HepG2 (cell line): ENCODE measurements around the gene THSD4. TPM values are rescaled to one million over a fixed set of nuclear protein-coding genes. Genes with fewer than 3 reads are reported as not detected.

Experiments used
- ATAC-seq: fragments of 200-7000 bp; cut with Tn5 transposase; 3 replicates; pipeline ENCODE4 v1.9.1; 2020; ENCODE audit warnings: mild to moderate bottlenecking, moderate library complexity
- BruUV-seq: library from RNA; stranded (reverse); fragments of 400-500 nt; replicated peaks from 2 replicates; lab custom pipeline; 2021; lab: Mats Ljungman, UMichigan
- CTCF ChIA-PET: fragments of 300-600 bp; formaldehyde crosslinking; extraction: SDS; loops from one replicate; lab custom pipeline; 2021; ENCODE audit warnings: low total read pairs, inconsistent platforms, low intra/inter-chr PET ratio; lab: Yijun Ruan, JAX
- POLR2A ChIA-PET: fragments of 350-600 bp; sonication (Branson Sonifier 250); formaldehyde crosslinking; loops from one replicate; lab custom pipeline; 2020; ENCODE audit warnings: antibody characterized with exemption, inconsistent platforms; lab: Yijun Ruan, JAX
- DNase-seq: peaks from one replicate; pipeline ENCODE4 v3.0.0-alpha.2; 2015; ENCODE audit warnings: low spot score
- FAIRE-seq: peaks from 3 replicates; lab custom pipeline; 2011; peaks lifted over from hg19 to GRCh38; lab: Jason Lieb, UNC
- H2AFZ ChIP-seq: one replicate; pipeline ENCODE4 v1.6.1; 2011; ENCODE audit warnings: low read length, inconsistent platforms
- H3K27ac ChIP-seq: fragments of 300-600 bp; 3 replicates; pipeline ENCODE4 v1.8.0; 2011; ENCODE audit warnings: mixed run types, mild to moderate bottlenecking, mixed read lengths, low read length, inconsistent platforms; ENCODE audit not compliant: insufficient read depth; ENCODE audit errors: extremely low read length
- H3K27me3 ChIP-seq, 2 experiments: fragments of 200-600 bp in 1 of 2; 2 replicates in 1 of 2; 3 replicates in 1 of 2; pipeline versions ENCODE4 v1.6.0 to v1.8.0; 2011; ENCODE audit warnings: low read length in 2 of 2, mild to moderate bottlenecking in 2 of 2, moderate library complexity in 2 of 2, inconsistent platforms in 1 of 2; ENCODE audit not compliant: insufficient read depth in 2 of 2, control insufficient read depth in 1 of 2
- H3K36me3 ChIP-seq, 2 experiments: fragments of 200-600 bp in 1 of 2; replicated peaks in 1 of 2; 2 replicates in 1 of 2; 3 replicates in 1 of 2; pipeline versions ENCODE4 v1.5.1 to v1.8.0; 2011; ENCODE audit warnings: low read length in 2 of 2, inconsistent platforms in 1 of 2; ENCODE audit not compliant: insufficient read depth in 2 of 2, control insufficient read depth in 1 of 2
- H3K4me1 ChIP-seq: 2 replicates; pipeline ENCODE4 v1.5.1; 2012; ENCODE audit warnings: low read length, inconsistent platforms; ENCODE audit not compliant: insufficient read depth
- H3K4me2 ChIP-seq: 2 replicates; pipeline ENCODE4 v1.6.0; 2011; ENCODE audit warnings: low read depth, low read length, inconsistent platforms
- H3K4me3 ChIP-seq, 3 experiments: fragments of 200-600 bp in 1 of 3; sonication (generic), shearing (Covaris generic) in 1 of 3; replicated peaks in 1 of 3; 2 replicates each; pipeline ENCODE4 v1.5.1; 2011 to 2016; ENCODE audit warnings: low read length in 3 of 3, inconsistent platforms in 2 of 3, low read depth in 2 of 3, mild to moderate bottlenecking in 2 of 3, control low read depth in 1 of 3, mixed read lengths in 1 of 3; ENCODE audit not compliant: insufficient read depth in 1 of 3
- H3K79me2 ChIP-seq: one replicate; pipeline ENCODE4 v1.6.1; 2011; ENCODE audit warnings: low read length, inconsistent platforms; ENCODE audit not compliant: insufficient read depth
- H3K9ac ChIP-seq: 2 replicates; pipeline ENCODE4 v1.6.0; 2011; ENCODE audit warnings: mild to moderate bottlenecking, low read depth, low read length, inconsistent platforms; ENCODE audit not compliant: insufficient read depth
- H3K9me3 ChIP-seq: 2 replicates; pipeline ENCODE4 v1.5.1; 2012; ENCODE audit warnings: mild to moderate bottlenecking, low read length
- H4K20me1 ChIP-seq: 2 replicates; pipeline ENCODE4 v1.6.0; 2011; ENCODE audit warnings: inconsistent platforms, mild to moderate bottlenecking, low read length, moderate library complexity; ENCODE audit not compliant: insufficient read depth
- CENPX ChIP-seq: sonication (generic); formaldehyde crosslinking; IDR thresholded peaks from 2 replicates; pipeline ENCODE4 v1.9.0; 2021; ENCODE audit warnings: mild to moderate bottlenecking, missing genetic modification reagents, moderate library complexity
- MYNN ChIP-seq: sonication (generic); formaldehyde crosslinking; IDR thresholded peaks from 2 replicates; pipeline ENCODE4 v1.4.0; 2020; ENCODE audit warnings: mild to moderate bottlenecking, low read depth, missing genetic modification reagents
- SP5 ChIP-seq: IDR thresholded peaks from 2 replicates; pipeline ENCODE4 v1.6.1; 2016; ENCODE audit warnings: low read depth, borderline replicate concordance
- TCF12 ChIP-seq, 2 experiments: fragments of 450-650 bp in 1 of 2; sonication (generic) in 1 of 2; formaldehyde crosslinking in 1 of 2; IDR thresholded peaks; 2 replicates each; pipeline versions ENCODE4 v1.6.1 to v1.8.0; 2017 to 2022; ENCODE audit warnings: antibody characterized with exemption in 1 of 2, mild to moderate bottlenecking in 1 of 2, missing genetic modification reagents in 1 of 2, moderate library complexity in 1 of 2
- ZNF644 ChIP-seq: IDR thresholded peaks from 2 replicates; pipeline ENCODE4 v1.6.1; 2016; ENCODE audit warnings: low read depth
- WGBS: methylation state at CpG from one replicate; pipeline ENCODE4 v1.1.6; 2017; ENCODE audit warnings: low lambda C conversion rate; 5-methylcytosine and 5-hydroxymethylcytosine counted together
- in situ Hi-C: cut with HindIII; loops from 2 replicates; pipeline ENCODE4 v1.10.0; 2017; ENCODE audit warnings: low pct_unique_long_range_greater_than_20kb; ENCODE audit not compliant: extremely low pct_ligation_motif_present
- intact Hi-C: fragments of 100-400 bp; cut with micrococcal nuclease; formaldehyde crosslinking; loops from one replicate; pipeline ENCODE4 v1.10.0; 2022; ENCODE audit not compliant: unreplicated experiment
- polyA plus RNA-seq, 8 experiments: library from polyadenylated mRNA; depleted of rRNA in 3 of 8; stranded (reverse) in 7 of 8; unstranded in 1 of 8; fragments of >200 nt; fragmentation: Illumina TruSeq in 4 of 8; extraction: Trizol in 4 of 8; gene quantifications; 2 replicates each; pipeline versions ENCODE4 v1.2.1 to v1.2.3, GENCODE V29; 2011 to 2016; ENCODE audit warnings: low read depth in 4 of 8, missing spikeins in 1 of 8, mixed read lengths in 1 of 8; ENCODE audit not compliant: insufficient read depth in 1 of 8
- total RNA-seq, 5 experiments: library from RNA; depleted of rRNA; stranded (reverse); fragments of >200 nt; fragmentation: Illumina TruSeq; extraction: Trizol; gene quantifications; 2 replicates each; pipeline ENCODE4 v1.2.3, GENCODE V29; 2016; ENCODE audit warnings: low read depth in 1 of 5
- TF ChIP-seq, protein P1 (sequence below): sonication (generic); formaldehyde crosslinking; IDR thresholded peaks from 2 replicates; pipeline ENCODE4 v1.4.0; 2020; ENCODE audit warnings: mild to moderate bottlenecking, missing genetic modification reagents
- TF ChIP-seq, protein P2 (sequence below): sonication (generic); formaldehyde crosslinking; IDR thresholded peaks from 2 replicates; pipeline ENCODE4 v1.8.0; 2022; ENCODE audit warnings: mild to moderate bottlenecking, missing genetic modification reagents
- TF ChIP-seq, protein P3 (sequence below): sonication (generic); formaldehyde crosslinking; IDR thresholded peaks from 2 replicates; pipeline ENCODE4 v1.8.1; 2023; ENCODE audit warnings: missing genetic modification reagents, inconsistent platforms, borderline replicate concordance

Gene THSD4
- total and polyA plus RNA-seq, 2 of the 13 experiments (the other 11 are each of a cell fraction or from before 2014, with no cell fraction given), result 0.07 to 0.21 TPM

DNA sequence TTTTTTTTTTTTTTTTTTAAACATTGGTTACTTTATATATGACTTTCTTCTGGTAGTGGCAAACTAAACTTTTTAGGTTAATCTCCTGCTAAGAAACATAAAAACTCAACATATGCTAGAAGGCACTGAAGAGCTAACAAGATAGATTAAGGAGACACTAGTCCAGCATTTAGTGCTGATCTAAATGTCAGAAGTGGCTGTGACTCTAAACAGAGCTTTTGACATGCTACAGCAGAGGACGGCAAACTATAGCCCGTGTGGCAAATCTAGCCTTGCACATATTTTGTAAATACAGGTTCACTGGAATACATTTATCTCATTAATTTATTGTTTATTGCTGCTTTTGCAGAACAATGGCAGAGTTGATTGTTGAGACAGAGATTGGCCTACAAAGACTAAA is 715.7 kb downstream of the THSD4 start:
- Histone ChIP-seq H3K4me2 (no peak overlapping the region), H3K4me3 (no peak overlapping the region), H3K9ac (no peak overlapping the region), H4K20me1 (no peaks in the 10 kb centered on the region), H3K27me3 (no peaks in the 10 kb centered on the region), H3K36me3 (no peaks in the 10 kb centered on the region; a peak in 2 of 5 replicates), H2AFZ (no peak overlapping the region), H3K79me2 (no peaks in the 10 kb centered on the region), H3K27ac (no peak overlapping the region), H3K4me1 (no peaks in the 10 kb centered on the region), H3K9me3 (no peaks in the 10 kb centered on the region)
- TF ChIP-seq ZNF644 (CRISPR knock-in tag) (no peak), TCF12 (IDR thresholded peaks at IDR 0.05) (no peak), TCF12 (CRISPR knock-in tag; IDR thresholded peaks at IDR 0.05) (no peak), MYNN (CRISPR knock-in tag) (no peak), SP5 (CRISPR knock-in tag) (no peak), CENPX (CRISPR knock-in tag) (no peak)
- TF ChIP-seq, protein P1, sequence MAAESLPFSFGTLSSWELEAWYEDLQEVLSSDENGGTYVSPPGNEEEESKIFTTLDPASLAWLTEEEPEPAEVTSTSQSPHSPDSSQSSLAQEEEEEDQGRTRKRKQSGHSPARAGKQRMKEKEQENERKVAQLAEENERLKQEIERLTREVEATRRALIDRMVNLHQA (CRISPR knock-in tag), result no peak
- TF ChIP-seq, protein P2, sequence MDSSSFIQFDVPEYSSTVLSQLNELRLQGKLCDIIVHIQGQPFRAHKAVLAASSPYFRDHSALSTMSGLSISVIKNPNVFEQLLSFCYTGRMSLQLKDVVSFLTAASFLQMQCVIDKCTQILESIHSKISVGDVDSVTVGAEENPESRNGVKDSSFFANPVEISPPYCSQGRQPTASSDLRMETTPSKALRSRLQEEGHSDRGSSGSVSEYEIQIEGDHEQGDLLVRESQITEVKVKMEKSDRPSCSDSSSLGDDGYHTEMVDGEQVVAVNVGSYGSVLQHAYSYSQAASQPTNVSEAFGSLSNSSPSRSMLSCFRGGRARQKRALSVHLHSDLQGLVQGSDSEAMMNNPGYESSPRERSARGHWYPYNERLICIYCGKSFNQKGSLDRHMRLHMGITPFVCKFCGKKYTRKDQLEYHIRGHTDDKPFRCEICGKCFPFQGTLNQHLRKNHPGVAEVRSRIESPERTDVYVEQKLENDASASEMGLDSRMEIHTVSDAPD (CRISPR knock-in tag), result no peak
- TF ChIP-seq, protein P3, sequence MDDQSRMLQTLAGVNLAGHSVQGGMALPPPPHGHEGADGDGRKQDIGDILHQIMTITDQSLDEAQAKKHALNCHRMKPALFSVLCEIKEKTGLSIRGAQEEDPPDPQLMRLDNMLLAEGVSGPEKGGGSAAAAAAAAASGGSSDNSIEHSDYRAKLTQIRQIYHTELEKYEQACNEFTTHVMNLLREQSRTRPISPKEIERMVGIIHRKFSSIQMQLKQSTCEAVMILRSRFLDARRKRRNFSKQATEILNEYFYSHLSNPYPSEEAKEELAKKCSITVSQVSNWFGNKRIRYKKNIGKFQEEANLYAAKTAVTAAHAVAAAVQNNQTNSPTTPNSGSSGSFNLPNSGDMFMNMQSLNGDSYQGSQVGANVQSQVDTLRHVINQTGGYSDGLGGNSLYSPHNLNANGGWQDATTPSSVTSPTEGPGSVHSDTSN (CRISPR knock-in tag), result no peak
- 95% methylated on average over 2 of the region's 2 CpGs for WGBS
- intact Hi-C loops (no loop called here), in situ Hi-C loops (no loop called here)
- ChIA-PET CTCF (no interaction called here), POLR2A (no interaction called here)
- DNase-seq, result no peak
- no TSS peak for BruUV-seq
- no peak for FAIRE-seq
- ATAC-seq, result no peak

Other genes starting within 250 kb of the THSD4 start
- gene THAP10, start 223.0 kb upstream of the THSD4 start, total RNA-seq (2016; rRNA removed; fragmentation: Illumina TruSeq; extraction: Trizol), result 0.64 and 0.66 TPM in 2 replicates
- gene THAP10, start 223.0 kb upstream of the THSD4 start, polyA plus RNA-seq (2011; rRNA removed), result 0.46 and 0.69 TPM in 2 replicates
- 1.00 and 2.0 TPM in 2 replicates for gene LRRC49, start 222.6 kb upstream of the THSD4 start, total RNA-seq (2016; rRNA removed; fragmentation: Illumina TruSeq; extraction: Trizol)
- 0.42 and 0.57 TPM in 2 replicates for gene LRRC49, start 222.6 kb upstream of the THSD4 start, polyA plus RNA-seq (2011; rRNA removed)